Esophagus muscularis mucosa (tissue), 4 donors: ENCODE data around the gene MTX2.

Source experiments
- EP300 ChIP-seq: sonication (generic); formaldehyde crosslinking; IDR thresholded peaks from one replicate; pipeline ENCODE4 v1.6.1; 2017; ENCODE audit warnings: antibody characterized with exemption
- POLR2A ChIP-seq: fragments of 450-650 bp; IDR thresholded peaks from one replicate; pipeline ENCODE4 v1.6.1; 2017; ENCODE audit warnings: antibody characterized with exemption, moderate library complexity, mild to moderate bottlenecking, low read depth
- POLR2AphosphoS5 ChIP-seq, 2 donors: sonication (generic); formaldehyde crosslinking; IDR thresholded peaks; one replicate each; pipeline ENCODE4 v1.6.1; 2017; ENCODE audit warnings: antibody characterized with exemption in 2 of 2
- TF ChIP-seq, protein P1 (sequence below), 3 experiments: fragments of 200-600 bp in 2 of 3; fragments of 450-650 bp in 1 of 3; sonication (generic) in 2 of 3; IDR thresholded peaks; one replicate each; pipeline ENCODE4 v1.5.1; 2017 to 2019; ENCODE audit warnings: antibody characterized with exemption in 3 of 3, mild to moderate bottlenecking in 2 of 3, moderate library complexity in 1 of 3

DNA sequence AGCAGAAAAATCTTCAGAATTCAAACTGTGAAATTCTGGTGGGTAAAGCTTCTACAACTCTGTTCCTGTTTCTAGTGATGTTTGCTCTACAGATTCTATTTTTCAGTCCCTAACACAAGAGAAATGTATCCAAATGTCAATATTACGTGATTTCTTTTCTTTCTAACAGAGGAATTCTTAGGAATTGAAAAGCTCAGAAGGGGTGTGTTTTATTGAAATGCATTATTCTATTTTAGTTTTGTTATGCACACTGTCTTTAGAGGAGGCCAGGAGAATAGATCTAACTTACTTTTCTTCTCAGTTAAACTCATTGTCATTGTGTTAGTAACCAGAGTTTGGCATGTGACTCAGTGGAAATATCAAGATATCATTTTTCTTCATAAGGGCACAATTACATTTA, 62.4 kb downstream of the MTX2 start:
- TF ChIP-seq, protein P1, sequence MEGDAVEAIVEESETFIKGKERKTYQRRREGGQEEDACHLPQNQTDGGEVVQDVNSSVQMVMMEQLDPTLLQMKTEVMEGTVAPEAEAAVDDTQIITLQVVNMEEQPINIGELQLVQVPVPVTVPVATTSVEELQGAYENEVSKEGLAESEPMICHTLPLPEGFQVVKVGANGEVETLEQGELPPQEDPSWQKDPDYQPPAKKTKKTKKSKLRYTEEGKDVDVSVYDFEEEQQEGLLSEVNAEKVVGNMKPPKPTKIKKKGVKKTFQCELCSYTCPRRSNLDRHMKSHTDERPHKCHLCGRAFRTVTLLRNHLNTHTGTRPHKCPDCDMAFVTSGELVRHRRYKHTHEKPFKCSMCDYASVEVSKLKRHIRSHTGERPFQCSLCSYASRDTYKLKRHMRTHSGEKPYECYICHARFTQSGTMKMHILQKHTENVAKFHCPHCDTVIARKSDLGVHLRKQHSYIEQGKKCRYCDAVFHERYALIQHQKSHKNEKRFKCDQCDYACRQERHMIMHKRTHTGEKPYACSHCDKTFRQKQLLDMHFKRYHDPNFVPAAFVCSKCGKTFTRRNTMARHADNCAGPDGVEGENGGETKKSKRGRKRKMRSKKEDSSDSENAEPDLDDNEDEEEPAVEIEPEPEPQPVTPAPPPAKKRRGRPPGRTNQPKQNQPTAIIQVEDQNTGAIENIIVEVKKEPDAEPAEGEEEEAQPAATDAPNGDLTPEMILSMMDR (IDR thresholded peaks at IDR 0.05), result no peak
- TF ChIP-seq POLR2A, result no peak
- TF ChIP-seq POLR2AphosphoS5 (IDR thresholded peaks at IDR 0.05), result no peak
- no peak for TF ChIP-seq EP300
